PC-9 (cell line): ENCODE measurements around the gene KRTAP10-3.

Experiments used
- CTCF ChIP-seq: fragments of 200-600 bp; sonication (generic); conservative IDR thresholded peaks from 2 replicates; pipeline ENCODE4 v1.6.1; 2017; ENCODE audit warnings: mixed run types, antibody characterized with exemption, mild to moderate bottlenecking, moderate library complexity
- EZH2 ChIP-seq: fragments of 200-600 bp; sonication (generic); IDR thresholded peaks from 2 replicates; pipeline ENCODE4 v1.8.0; 2017; ENCODE audit warnings: antibody characterized with exemption, low read depth

GRCh38 chr21:44533121-44533890, 25.3 kb downstream of the KRTAP10-3 start:
- no peak for TF ChIP-seq EZH2
- no peak for TF ChIP-seq CTCF
